ENCODE measurements around the gene ACE. TPM values are rescaled to one million over a fixed set of nuclear protein-coding genes. Genes with fewer than 3 reads are reported as not detected.

Gene ACE
- polyA plus RNA-seq (2013, experiment 1 of 2), result 1.1 TPM
- polyA plus RNA-seq (2013, experiment 2 of 2), result 1.2 TPM

GRCh38 chr17:63476854-63477479 is at the start of gene ACE:
TSS of gene ACE (plus strand) at chr17:63477061. CDS start at chr17:63477095, 34 bp downstream.
- Histone ChIP-seq H3K4me1 (ENCODE audit: control insufficient read depth, low read depth, low read length) (peaks cover 5% of the 10 kb centered on the region), H4K5ac (ENCODE audit: low read length) (no peak within 1 kb of the TSS), H2BK15ac (replicated peaks; ENCODE audit: low read depth) (no peak within 1 kb of the TSS), H4K8ac (ENCODE audit: low read depth, low read length) (no peak within 1 kb of the TSS), H3K79me1 (ENCODE audit: low read length) (no peaks in the 10 kb centered on the region), H2BK5ac (ENCODE audit: low read length) (no peak within 1 kb of the TSS), H3K79me2 (ENCODE audit: control insufficient read depth, insufficient read depth, low read length) (no peaks in the 10 kb centered on the region), H3K4me3 (ENCODE audit: low read length) (peak within 1 kb of the TSS; percentile 32), H3K23ac (ENCODE audit: low read length) (peak within 1 kb of the TSS; percentile 85), H3K4ac (ENCODE audit: low read depth, low read length) (peak within 1 kb of the TSS; percentile 10), H3K56ac (ENCODE audit: low read length) (peak within 1 kb of the TSS; percentile 64), H2AK5ac (ENCODE audit: low read length) (no peak within 1 kb of the TSS), H3K9ac (ENCODE audit: low read length) (peak within 1 kb of the TSS; percentile 66), H3K4me2 (ENCODE audit: low read length) (peak within 1 kb of the TSS; percentile 84), H2BK120ac (ENCODE audit: low read depth, low read length) (no peak within 1 kb of the TSS), H3K27ac (ENCODE audit: low read depth, low read length) (no peak within 1 kb of the TSS), H3K18ac (ENCODE audit: low read length) (peak within 1 kb of the TSS; percentile 24), H3K27me3 (ENCODE audit: insufficient read depth, low read length, poor library complexity) (no peaks in the 10 kb centered on the region), H3K36me3 (ENCODE audit: control insufficient read depth, insufficient read depth, low read length) (no peaks in the 10 kb centered on the region)
- DNase-seq, result peak; percentile 74
- no CpG with 5 or more reads among the region's 78 CpGs for WGBS (ENCODE audit: extremely low coverage, insufficient coverage, low lambda C conversion rate)

DNA sequence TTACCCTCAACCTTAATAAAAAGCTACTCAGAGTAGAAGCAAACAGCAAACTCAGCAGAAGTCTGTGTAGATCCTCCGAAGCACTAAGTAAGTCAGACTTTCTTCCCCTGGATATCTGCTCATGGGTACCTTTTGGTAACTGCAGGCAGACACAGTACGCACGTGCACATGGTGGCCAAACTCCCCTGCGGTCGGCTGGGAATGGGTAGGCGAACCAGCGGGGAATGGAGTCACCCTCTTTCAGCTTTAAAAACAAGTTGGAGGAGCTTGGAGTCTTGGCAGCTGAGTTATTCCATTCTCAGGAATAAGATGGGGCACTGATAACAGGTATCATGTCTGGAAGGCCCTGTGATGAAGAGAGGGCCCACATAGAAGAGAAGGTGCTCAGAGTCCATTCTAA is 47.1 kb upstream of the ACE start:
- H3K36me3 ChIP-seq (ENCODE audit: control insufficient read depth, insufficient read depth, low read length), result no peaks in the 10 kb centered on the region
- no peak overlapping the region for H3K18ac ChIP-seq (ENCODE audit: low read length)
- WGBS (ENCODE audit: extremely low coverage, insufficient coverage, low lambda C conversion rate), result no CpG with 5 or more reads among the region's 7 CpGs
- H3K4ac ChIP-seq (ENCODE audit: low read depth, low read length), result no peak overlapping the region
- H2BK15ac ChIP-seq (replicated peaks; ENCODE audit: low read depth), result no peak overlapping the region
- no peaks in the 10 kb centered on the region for H3K79me1 ChIP-seq (ENCODE audit: low read length)
- no peak overlapping the region for H3K4me2 ChIP-seq (ENCODE audit: low read length)
- H2BK120ac ChIP-seq (ENCODE audit: low read depth, low read length), result no peak overlapping the region
- no peak overlapping the region for H3K56ac ChIP-seq (ENCODE audit: low read length)
- no peaks in the 10 kb centered on the region for H3K79me2 ChIP-seq (ENCODE audit: control insufficient read depth, insufficient read depth, low read length)
- no peak overlapping the region for H2BK5ac ChIP-seq (ENCODE audit: low read length)
- no peaks in the 10 kb centered on the region for H3K27me3 ChIP-seq (ENCODE audit: insufficient read depth, low read length, poor library complexity)
- no peak overlapping the region for H3K23ac ChIP-seq (ENCODE audit: low read length)
- H4K8ac ChIP-seq (ENCODE audit: low read depth, low read length), result no peak overlapping the region
- H3K9ac ChIP-seq (ENCODE audit: low read length), result no peak overlapping the region
- peaks cover 2% of the 10 kb centered on the region for H3K4me1 ChIP-seq (ENCODE audit: control insufficient read depth, low read depth, low read length)
- no peak overlapping the region for H3K4me3 ChIP-seq (ENCODE audit: low read length)
- H2AK5ac ChIP-seq (ENCODE audit: low read length), result no peak overlapping the region
- DNase-seq, result no peak
- H4K5ac ChIP-seq (ENCODE audit: low read length), result no peak overlapping the region
- H3K27ac ChIP-seq (ENCODE audit: low read depth, low read length), result no peak overlapping the region

DNA sequence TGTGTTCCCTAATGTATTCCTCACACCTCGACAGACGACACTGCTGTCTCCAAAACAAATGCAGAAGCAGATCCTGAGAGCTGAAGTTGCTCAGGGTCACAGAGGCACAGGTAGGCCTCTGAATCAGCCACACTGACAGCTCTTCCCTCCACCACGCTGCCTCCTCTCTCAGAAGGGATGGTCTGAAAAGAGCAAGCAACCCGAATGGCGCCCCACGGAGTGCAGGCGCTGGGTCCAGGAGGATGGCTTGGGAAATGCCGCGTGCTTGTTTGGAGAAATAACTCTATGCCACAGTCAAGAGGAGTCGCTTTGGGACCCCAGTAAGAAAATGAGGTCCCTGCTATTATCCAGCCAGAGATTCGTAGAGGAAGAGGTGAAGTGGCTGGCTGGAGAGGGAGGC is 46.6 kb upstream of the ACE start:
- H4K5ac ChIP-seq (ENCODE audit: low read length), result no peak overlapping the region
- peak; percentile 66 for DNase-seq
- no peaks in the 10 kb centered on the region for H3K79me1 ChIP-seq (ENCODE audit: low read length)
- H3K4me1 ChIP-seq (ENCODE audit: control insufficient read depth, low read depth, low read length), result peaks cover 2% of the 10 kb centered on the region
- H2AK5ac ChIP-seq (ENCODE audit: low read length), result no peak overlapping the region
- H3K18ac ChIP-seq (ENCODE audit: low read length), result no peak overlapping the region
- no peak overlapping the region for H4K8ac ChIP-seq (ENCODE audit: low read depth, low read length)
- no peak overlapping the region for H3K23ac ChIP-seq (ENCODE audit: low read length)
- H3K36me3 ChIP-seq (ENCODE audit: control insufficient read depth, insufficient read depth, low read length), result no peaks in the 10 kb centered on the region
- H3K27ac ChIP-seq (ENCODE audit: low read depth, low read length), result no peak overlapping the region
- no peak overlapping the region for H3K4ac ChIP-seq (ENCODE audit: low read depth, low read length)
- no peaks in the 10 kb centered on the region for H3K27me3 ChIP-seq (ENCODE audit: insufficient read depth, low read length, poor library complexity)
- H2BK15ac ChIP-seq (replicated peaks; ENCODE audit: low read depth), result no peak overlapping the region
- H3K4me2 ChIP-seq (ENCODE audit: low read length), result no peak overlapping the region
- no peaks in the 10 kb centered on the region for H3K79me2 ChIP-seq (ENCODE audit: control insufficient read depth, insufficient read depth, low read length)
- no peak overlapping the region for H3K9ac ChIP-seq (ENCODE audit: low read length)
- no peak overlapping the region for H2BK120ac ChIP-seq (ENCODE audit: low read depth, low read length)
- H2BK5ac ChIP-seq (ENCODE audit: low read length), result no peak overlapping the region
- H3K4me3 ChIP-seq (ENCODE audit: low read length), result no peak overlapping the region
- H3K56ac ChIP-seq (ENCODE audit: low read length), result peak overlapping the region; percentile 22
- no CpG with 5 or more reads among the region's 11 CpGs for WGBS (ENCODE audit: extremely low coverage, insufficient coverage, low lambda C conversion rate)

GRCh38 chr17:63431618-63431938 is 45.3 kb upstream of the ACE start:
- no CpG with 5 or more reads among the region's 7 CpGs for WGBS (ENCODE audit: extremely low coverage, insufficient coverage, low lambda C conversion rate)
- H3K18ac ChIP-seq (ENCODE audit: low read length), result no peak overlapping the region
- peaks cover 2% of the 10 kb centered on the region for H3K4me1 ChIP-seq (ENCODE audit: control insufficient read depth, low read depth, low read length)
- H2BK120ac ChIP-seq (ENCODE audit: low read depth, low read length), result no peak overlapping the region
- H4K5ac ChIP-seq (ENCODE audit: low read length), result no peak overlapping the region
- no peak overlapping the region for H2BK15ac ChIP-seq (replicated peaks; ENCODE audit: low read depth)
- no peak overlapping the region for H4K8ac ChIP-seq (ENCODE audit: low read depth, low read length)
- DNase-seq, result no peak
- H3K56ac ChIP-seq (ENCODE audit: low read length), result no peak overlapping the region
- no peak overlapping the region for H2AK5ac ChIP-seq (ENCODE audit: low read length)
- no peak overlapping the region for H3K4ac ChIP-seq (ENCODE audit: low read depth, low read length)
- no peak overlapping the region for H3K9ac ChIP-seq (ENCODE audit: low read length)
- no peaks in the 10 kb centered on the region for H3K36me3 ChIP-seq (ENCODE audit: control insufficient read depth, insufficient read depth, low read length)
- no peaks in the 10 kb centered on the region for H3K79me1 ChIP-seq (ENCODE audit: low read length)
- no peak overlapping the region for H2BK5ac ChIP-seq (ENCODE audit: low read length)
- no peak overlapping the region for H3K4me3 ChIP-seq (ENCODE audit: low read length)
- H3K79me2 ChIP-seq (ENCODE audit: control insufficient read depth, insufficient read depth, low read length), result no peaks in the 10 kb centered on the region
- H3K4me2 ChIP-seq (ENCODE audit: low read length), result no peak overlapping the region
- H3K23ac ChIP-seq (ENCODE audit: low read length), result no peak overlapping the region
- no peak overlapping the region for H3K27ac ChIP-seq (ENCODE audit: low read depth, low read length)
- no peaks in the 10 kb centered on the region for H3K27me3 ChIP-seq (ENCODE audit: insufficient read depth, low read length, poor library complexity)

GRCh38 chr17:63431939-63432804 is 44.7 kb upstream of the ACE start:
- Histone ChIP-seq H2AK5ac (ENCODE audit: low read length) (no peak overlapping the region), H3K4me1 (ENCODE audit: control insufficient read depth, low read depth, low read length) (peaks cover 2% of the 10 kb centered on the region), H3K4ac (ENCODE audit: low read depth, low read length) (no peak overlapping the region), H3K4me2 (ENCODE audit: low read length) (no peak overlapping the region), H4K5ac (ENCODE audit: low read length) (no peak overlapping the region), H3K18ac (ENCODE audit: low read length) (no peak overlapping the region), H3K27me3 (ENCODE audit: insufficient read depth, low read length, poor library complexity) (no peaks in the 10 kb centered on the region), H2BK15ac (replicated peaks; ENCODE audit: low read depth) (no peak overlapping the region), H3K79me2 (ENCODE audit: control insufficient read depth, insufficient read depth, low read length) (no peaks in the 10 kb centered on the region), H3K9ac (ENCODE audit: low read length) (no peak overlapping the region), H4K8ac (ENCODE audit: low read depth, low read length) (no peak overlapping the region), H3K36me3 (ENCODE audit: control insufficient read depth, insufficient read depth, low read length) (no peaks in the 10 kb centered on the region), H2BK120ac (ENCODE audit: low read depth, low read length) (no peak overlapping the region), H3K27ac (ENCODE audit: low read depth, low read length) (no peak overlapping the region), H3K79me1 (ENCODE audit: low read length) (no peaks in the 10 kb centered on the region), H2BK5ac (ENCODE audit: low read length) (no peak overlapping the region), H3K4me3 (ENCODE audit: low read length) (no peak overlapping the region), H3K56ac (ENCODE audit: low read length) (no peak overlapping the region), H3K23ac (ENCODE audit: low read length) (peak overlapping the region; percentile 33)
- DNase-seq, result peak; percentile 62
- WGBS (ENCODE audit: extremely low coverage, insufficient coverage, low lambda C conversion rate), result no CpG with 5 or more reads among the region's 16 CpGs
